Progenitor cell of endocrine pancreas (in vitro differentiated cells): ENCODE results near the gene PRELP. TPM values are rescaled to one million over a fixed set of nuclear protein-coding genes. Genes with fewer than 3 reads are reported as not detected.

Experiments used
- DNase-seq: peaks from one replicate; pipeline ENCODE4 v3.0.0; 2021; ENCODE audit warnings: low spot score; ENCODE audit not compliant: unreplicated experiment
- H3K27ac Mint-ChIP-seq: 2 replicates; pipeline ENCODE4 v1.8.0; 2021; ENCODE audit warnings: mild to moderate bottlenecking, moderate library complexity, mixed read lengths
- H3K27me3 Mint-ChIP-seq: 2 replicates; pipeline ENCODE4 v1.8.0; 2021; ENCODE audit warnings: mixed read lengths
- H3K36me3 Mint-ChIP-seq: 2 replicates; pipeline ENCODE4 v1.8.0; 2022; ENCODE audit warnings: mixed read lengths; ENCODE audit not compliant: insufficient read depth
- H3K4me1 Mint-ChIP-seq: 2 replicates; pipeline ENCODE4 v1.8.0; 2021; ENCODE audit warnings: low read depth, mixed read lengths
- H3K4me3 Mint-ChIP-seq: 2 replicates; pipeline ENCODE4 v1.8.0; 2021; ENCODE audit warnings: low read depth, mild to moderate bottlenecking, moderate library complexity, mixed read lengths
- H3K9me3 Mint-ChIP-seq: 2 replicates; pipeline ENCODE4 v1.8.0; 2021; ENCODE audit warnings: low read depth, mixed read lengths
- CTCF ChIP-seq: fragments of 200-600 bp; sonication (generic); IDR thresholded peaks from one replicate; pipeline ENCODE4 v1.5.0; 2021; ENCODE audit warnings: antibody characterized with exemption, mild to moderate bottlenecking; ENCODE audit not compliant: unreplicated experiment
- total RNA-seq: library from RNA; stranded (reverse); gene quantifications from 2 replicates; pipeline ENCODE4 v1.2.1, GENCODE V29; 2021

The PRELP gene
- total RNA-seq, 1 donor from 2014 or later: 0.14 TPM

DNA sequence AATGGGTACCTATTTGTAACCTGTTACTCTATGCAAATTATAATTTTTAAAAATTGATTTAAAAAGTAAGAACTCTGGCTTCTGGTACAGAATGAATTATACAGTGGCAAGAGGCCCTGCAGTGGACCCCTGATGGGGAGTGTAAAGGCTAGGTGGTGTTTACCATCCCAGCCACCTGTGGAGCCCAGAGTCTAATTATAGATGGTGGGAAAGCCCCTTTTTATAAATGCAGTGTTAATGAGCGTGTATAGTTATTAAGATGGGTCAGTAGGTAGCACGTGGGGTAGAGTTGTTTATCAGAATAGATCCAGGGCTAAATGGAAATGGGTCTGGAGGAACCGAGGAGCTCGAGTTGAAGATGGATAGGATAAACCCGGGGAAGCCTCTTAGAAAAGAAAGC is 13.9 kb upstream of the PRELP start:
- DNase-seq: no peak
- H3K36me3 Mint-ChIP-seq: no peaks in the 10 kb centered on the region
- peaks cover 7% of the 10 kb centered on the region for H3K4me1 Mint-ChIP-seq
- no peak for TF ChIP-seq CTCF
- peaks cover 24% of the 10 kb centered on the region for H3K27me3 Mint-ChIP-seq
- H3K27ac Mint-ChIP-seq: no peak overlapping the region
- no peaks in the 10 kb centered on the region for H3K9me3 Mint-ChIP-seq
- no peak overlapping the region for H3K4me3 Mint-ChIP-seq

- DNase-seq: no peak
- Mint-ChIP-seq H3K27ac (no peak overlapping the region), H3K9me3 (no peaks in the 10 kb centered on the region), H3K4me1 (peaks cover 7% of the 10 kb centered on the region), H3K27me3 (peaks cover 23% of the 10 kb centered on the region), H3K36me3 (no peaks in the 10 kb centered on the region), H3K4me3 (no peak overlapping the region)
- no peak for TF ChIP-seq CTCF
Observed at GRCh38 chr1:203462143-203462542, 13.5 kb upstream of the PRELP start.

DNA sequence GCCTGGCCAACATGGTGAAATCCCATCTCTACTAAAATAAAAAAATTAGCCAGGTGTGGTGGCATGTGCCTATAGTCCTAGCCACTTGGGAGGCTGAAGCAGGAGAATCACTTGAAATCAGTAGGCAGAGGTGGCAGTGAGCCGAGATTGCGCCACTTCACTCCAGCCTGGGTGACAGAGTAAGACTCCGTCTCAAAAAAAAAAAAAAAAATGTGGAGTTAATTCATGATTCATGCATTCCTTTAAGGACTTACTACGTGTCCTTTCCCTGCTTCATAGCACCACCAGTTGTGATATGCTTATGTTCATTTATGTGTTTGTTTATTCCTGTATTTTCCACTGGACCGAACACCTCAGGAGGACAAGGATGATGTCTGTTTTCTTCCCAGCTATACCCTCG is 12.7 kb upstream of the PRELP start:
- peaks cover 23% of the 10 kb centered on the region for H3K27me3 Mint-ChIP-seq
- H3K4me1 Mint-ChIP-seq: peaks cover 7% of the 10 kb centered on the region

GRCh38 chr1:203463469-203464062 is 12.0 kb upstream of the PRELP start:
- Mint-ChIP-seq H3K4me1 (peaks cover 7% of the 10 kb centered on the region), H3K36me3 (no peaks in the 10 kb centered on the region), H3K9me3 (no peaks in the 10 kb centered on the region), H3K27ac (peak overlapping the region; percentile 42), H3K27me3 (peaks cover 24% of the 10 kb centered on the region), H3K4me3 (no peak overlapping the region)
- no peak for DNase-seq
- TF ChIP-seq CTCF: no peak

More for the DNA sequence above, 12.7 kb upstream of the PRELP start:
- no peak for DNase-seq
- H3K36me3 Mint-ChIP-seq: no peaks in the 10 kb centered on the region
- no peak overlapping the region for H3K27ac Mint-ChIP-seq
- H3K9me3 Mint-ChIP-seq: no peaks in the 10 kb centered on the region
- no peak for TF ChIP-seq CTCF
- H3K4me3 Mint-ChIP-seq: no peak overlapping the region

DNA sequence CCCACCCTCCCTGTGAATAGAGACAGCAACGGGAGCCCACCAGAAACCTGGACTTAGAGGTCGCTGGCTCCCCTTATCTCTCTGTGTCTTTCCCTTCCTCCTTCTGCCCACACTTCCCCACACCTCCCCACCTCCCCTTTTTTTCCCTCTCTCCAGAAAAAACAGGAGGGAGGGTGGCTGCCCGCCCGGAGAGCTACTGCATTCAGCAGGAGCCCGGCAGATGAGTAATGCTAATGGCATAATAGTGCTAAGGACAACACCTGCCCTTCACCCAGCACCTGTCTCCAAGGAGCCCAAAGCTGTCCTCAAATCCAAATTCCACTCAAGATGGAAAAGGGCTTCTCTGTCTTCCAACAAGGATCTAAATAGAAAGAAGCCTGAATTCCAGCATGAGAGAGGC is 11.4 kb upstream of the PRELP start:
- H3K36me3 Mint-ChIP-seq: no peaks in the 10 kb centered on the region
- peaks cover 26% of the 10 kb centered on the region for H3K27me3 Mint-ChIP-seq
- no peak for TF ChIP-seq CTCF
- H3K9me3 Mint-ChIP-seq: no peaks in the 10 kb centered on the region
- DNase-seq: no peak
- H3K4me3 Mint-ChIP-seq: no peak overlapping the region
- H3K4me1 Mint-ChIP-seq: peaks cover 7% of the 10 kb centered on the region
- no peak overlapping the region for H3K27ac Mint-ChIP-seq
